HG02642 (cell line): ENCODE data around the gene SYNGAP1.
"Not testable (repeated sequence)": the region's sequence is repeated elsewhere in the genome, so short reads cannot be mapped to it uniquely, and the experiment has no call there.

Source experiments
- ATAC-seq: cut with Tn5 transposase; IDR thresholded peaks from one replicate; pipeline ENCODE4 v1.9.1; 2021; ENCODE audit warnings: mild to moderate bottlenecking; ENCODE audit not compliant: unreplicated experiment, poor library complexity

Gene SYNGAP1

GRCh38 chr6:33399881-33400280 lies 20.0 kb upstream of the SYNGAP1 start:
- ATAC-seq, result not testable (repeated sequence)

DNA sequence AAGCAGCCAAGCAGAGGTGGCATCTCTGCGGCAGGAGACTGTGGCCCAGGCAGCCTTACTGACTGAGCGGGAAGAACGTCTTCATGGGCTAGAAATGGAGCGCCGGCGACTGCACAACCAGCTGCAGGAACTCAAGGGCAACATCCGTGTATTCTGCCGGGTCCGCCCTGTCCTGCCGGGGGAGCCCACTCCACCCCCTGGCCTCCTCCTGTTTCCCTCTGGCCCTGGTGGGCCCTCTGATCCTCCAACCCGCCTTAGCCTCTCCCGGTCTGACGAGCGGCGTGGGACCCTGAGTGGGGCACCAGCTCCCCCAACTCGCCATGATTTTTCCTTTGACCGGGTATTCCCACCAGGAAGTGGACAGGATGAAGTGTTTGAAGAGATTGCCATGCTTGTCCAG lies 15.0 kb upstream of the SYNGAP1 start:
- no peak for ATAC-seq

DNA sequence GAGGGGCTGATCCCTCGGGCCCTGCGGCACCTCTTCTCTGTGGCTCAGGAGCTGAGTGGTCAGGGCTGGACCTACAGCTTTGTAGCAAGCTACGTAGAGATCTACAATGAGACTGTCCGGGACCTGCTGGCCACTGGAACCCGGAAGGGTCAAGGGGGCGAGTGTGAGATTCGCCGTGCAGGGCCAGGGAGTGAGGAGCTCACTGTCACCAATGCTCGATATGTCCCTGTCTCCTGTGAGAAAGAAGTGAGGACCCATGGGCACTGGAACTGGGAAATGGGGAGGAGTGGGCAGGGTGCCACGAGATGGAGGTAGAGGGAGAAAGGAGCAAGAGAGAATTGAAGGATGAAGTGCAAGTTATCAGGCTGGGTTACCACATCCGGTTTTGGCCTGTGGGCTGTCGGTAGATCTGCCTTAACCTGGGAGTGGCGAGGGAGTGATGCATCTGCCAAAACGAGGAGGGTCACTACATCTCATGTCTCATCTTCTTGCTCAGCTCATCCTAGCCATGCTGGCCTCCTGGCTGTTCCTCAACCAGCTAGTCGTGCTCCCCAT lies 14.4 kb upstream of the SYNGAP1 start:
- ATAC-seq, result no peak

DNA sequence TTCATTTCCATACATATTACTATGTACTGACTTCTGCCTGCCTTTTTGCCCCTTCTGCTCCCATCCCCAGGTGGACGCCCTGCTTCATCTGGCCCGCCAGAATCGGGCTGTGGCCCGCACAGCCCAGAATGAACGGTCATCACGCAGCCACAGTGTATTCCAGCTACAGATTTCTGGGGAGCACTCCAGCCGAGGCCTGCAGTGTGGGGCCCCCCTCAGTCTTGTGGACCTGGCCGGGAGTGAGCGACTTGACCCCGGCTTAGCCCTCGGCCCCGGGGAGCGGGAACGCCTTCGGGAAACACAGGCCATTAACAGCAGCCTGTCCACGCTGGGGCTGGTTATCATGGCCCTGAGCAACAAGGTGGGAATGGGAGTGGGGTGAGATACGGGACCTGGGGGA lies 13.7 kb upstream of the SYNGAP1 start:
- ATAC-seq, result no peak

GRCh38 chr6:33407132-33407718 lies 12.6 kb upstream of the SYNGAP1 start:
- ATAC-seq, result no peak

DNA sequence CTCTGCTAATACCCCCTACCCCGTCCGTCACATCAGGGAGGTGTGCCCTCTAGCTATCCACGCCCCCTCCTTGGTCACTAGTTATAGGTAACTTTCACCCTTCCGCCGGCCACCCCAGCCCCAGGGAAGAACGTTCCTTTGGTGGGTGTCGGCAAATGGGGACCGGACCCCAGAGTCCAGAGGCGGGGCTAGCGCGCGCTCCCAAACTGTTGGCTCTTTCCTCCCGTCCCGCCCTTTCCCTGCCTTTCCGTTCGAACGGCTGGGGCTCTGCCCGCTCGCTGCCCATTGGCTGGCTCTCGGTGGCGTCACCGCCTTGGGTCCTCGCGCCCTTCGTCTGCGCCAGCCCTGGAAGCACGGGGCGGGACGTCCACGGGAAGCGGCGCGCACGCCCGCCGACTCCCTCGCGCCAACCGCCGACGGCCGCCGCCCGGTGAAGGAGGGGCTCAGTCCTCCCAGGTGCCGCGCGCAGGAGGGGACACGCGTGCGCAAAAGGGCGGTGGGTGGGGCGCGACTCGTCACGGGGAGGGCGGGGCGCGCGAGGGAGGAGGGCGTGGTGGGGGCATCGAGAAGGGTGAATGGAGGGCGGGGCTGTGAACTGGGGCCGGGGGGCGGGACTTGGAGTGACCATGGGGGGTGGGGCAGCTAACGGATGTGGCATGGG lies 9.7 kb upstream of the SYNGAP1 start:
- ATAC-seq, result peak; percentile 86

- peak; percentile 38 for ATAC-seq
These were observed 8.9 kb upstream of the SYNGAP1 start, which contains the start of gene PHF1 for GRCh38 chr6:33410711-33411631. Gene PHF1 (plus strand): TSS chr6:33411014. CDS start chr6:33412264, 1,250 bp downstream.

- ATAC-seq, result no peak
These were observed 8.2 kb upstream of the SYNGAP1 start for GRCh38 chr6:33411632-33412005.

DNA sequence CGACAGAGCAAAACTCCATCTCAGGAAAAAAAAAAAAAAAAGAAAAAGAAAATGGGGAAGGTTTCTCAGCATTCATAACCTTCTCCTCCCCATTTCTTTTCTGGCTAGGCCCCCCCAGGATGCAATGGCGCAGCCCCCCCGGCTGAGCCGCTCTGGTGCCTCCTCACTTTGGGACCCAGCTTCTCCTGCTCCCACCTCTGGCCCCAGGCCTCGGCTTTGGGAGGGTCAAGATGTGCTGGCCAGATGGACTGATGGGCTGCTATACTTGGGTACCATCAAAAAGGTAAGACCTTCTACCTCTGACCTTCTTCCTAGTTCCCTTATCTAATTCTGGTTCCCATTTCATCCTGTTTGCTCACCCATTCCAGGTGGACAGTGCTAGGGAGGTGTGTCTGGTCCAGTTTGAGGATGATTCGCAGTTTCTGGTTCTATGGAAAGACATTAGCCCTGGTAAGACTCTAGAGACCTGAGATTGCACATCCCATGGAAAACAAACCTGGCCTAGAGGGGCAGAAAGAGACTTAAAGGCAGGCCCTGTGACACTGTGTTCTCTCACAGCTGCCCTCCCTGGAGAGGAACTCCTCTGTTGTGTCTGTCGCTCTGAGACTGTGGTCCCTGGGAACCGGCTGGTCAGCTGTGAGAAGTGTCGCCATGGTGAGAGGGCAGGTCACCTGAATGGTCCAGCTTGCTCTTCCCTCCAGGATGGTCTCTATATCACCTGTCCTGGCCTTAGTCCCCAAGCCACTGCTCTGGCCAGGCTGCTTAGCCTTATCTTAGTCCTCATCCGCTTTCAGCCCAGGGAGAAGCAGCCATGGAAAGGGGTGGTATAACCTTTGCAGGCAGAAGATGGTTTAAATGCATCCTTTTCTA lies 7.5 kb upstream of the SYNGAP1 start:
- no peak for ATAC-seq

GRCh38 chr6:33413241-33414120 lies 6.4 kb upstream of the SYNGAP1 start:
- ATAC-seq, result no peak

GRCh38 chr6:33414592-33415271 lies 5.1 kb upstream of the SYNGAP1 start:
- ATAC-seq, result no peak

GRCh38 chr6:33415831-33416230 lies 4.0 kb upstream of the SYNGAP1 start:
- ATAC-seq, result no peak

DNA sequence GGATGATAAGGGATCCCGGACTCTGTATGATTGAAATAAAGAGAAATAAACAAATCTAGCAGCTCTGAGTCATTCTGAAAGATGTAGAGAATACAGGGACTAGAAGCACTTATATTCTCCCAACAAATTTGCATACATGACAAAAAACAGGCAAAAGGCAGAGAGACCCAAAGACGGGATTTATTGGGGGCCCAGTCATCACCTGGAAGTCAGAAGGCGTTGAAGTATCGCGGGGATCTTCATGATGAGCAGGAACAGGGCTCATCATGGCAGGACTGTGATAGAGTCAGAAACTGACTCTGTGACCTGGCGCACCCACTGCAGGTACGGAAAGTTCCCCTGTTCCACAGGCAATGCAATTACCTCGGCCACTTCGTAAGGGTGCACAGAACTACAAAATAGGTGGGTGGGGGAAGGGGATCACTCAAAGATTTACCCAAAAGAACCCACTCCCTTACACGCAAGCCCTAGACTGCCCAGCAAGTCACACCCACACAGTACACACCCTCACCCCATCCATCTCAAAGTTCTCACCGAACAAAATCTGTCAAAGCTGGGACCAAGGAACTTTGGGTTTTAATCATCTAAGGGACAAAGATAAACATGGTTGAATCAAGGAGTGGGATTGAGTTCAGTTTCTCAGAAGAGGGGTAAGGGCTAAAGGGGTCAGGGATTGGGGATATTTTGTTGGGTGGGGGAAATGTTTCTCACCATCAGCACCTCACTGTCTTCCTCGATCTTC lies 3.3 kb upstream of the SYNGAP1 start:
- ATAC-seq, result no peak

GRCh38 chr6:33417128-33417902 lies 2.5 kb upstream of the SYNGAP1 start:
- no peak for ATAC-seq

- ATAC-seq, result peak; percentile 88
These were observed 1.8 kb upstream of the SYNGAP1 start, which contains the start of gene CUTA for GRCh38 chr6:33417903-33418689. Gene CUTA (minus strand): TSS chr6:33418107. CDS start chr6:33418000, 107 bp downstream.

DNA sequence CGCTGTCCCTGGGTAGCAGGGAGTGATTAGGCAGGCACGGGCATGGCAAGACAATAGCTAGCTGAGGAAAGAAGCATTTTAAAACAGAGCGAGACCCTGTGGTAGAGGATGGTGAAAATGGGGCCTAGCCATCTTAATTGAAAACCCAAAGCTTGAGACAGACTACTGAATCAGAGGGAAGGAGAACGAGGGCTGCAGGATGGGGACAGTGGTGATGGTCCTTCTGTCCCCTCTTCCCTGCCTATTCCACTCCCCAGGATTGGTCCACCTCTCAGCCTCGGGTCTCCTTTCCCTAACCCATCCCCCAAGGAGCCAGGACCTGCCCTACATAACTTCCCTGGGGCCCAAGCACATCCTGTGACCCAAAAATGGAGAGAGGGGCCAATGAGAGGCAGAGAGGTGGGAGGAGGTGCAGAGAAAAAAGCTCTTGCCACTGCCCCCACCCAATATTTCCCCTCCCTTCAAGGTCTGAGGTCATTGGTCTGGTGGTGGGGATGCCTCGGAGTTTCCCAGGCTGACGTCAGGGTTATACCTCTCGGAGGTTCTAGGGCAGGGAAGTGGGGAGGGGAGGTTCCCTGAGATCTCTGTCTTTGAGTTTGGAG lies 1.1 kb upstream of the SYNGAP1 start:
- ATAC-seq, result no peak
